Muscle of back (tissue), 11 donors: ENCODE measurements around the gene CD300LF. TPM values are rescaled to one million over a fixed set of nuclear protein-coding genes. Genes with fewer than 3 reads are reported as not detected.
A peak's percentile ranks its signal among the peaks of the same experiment; 100 is the strongest.

Experiments used
- DNase-seq, 3 donors: peaks; one replicate each; pipeline versions ENCODE4 v3.0.0 to v3.0.0-alpha.2; 2013
- polyA plus RNA-seq, 10 donors: library from polyadenylated mRNA; unstranded; fragments of 120-200 nt; gene quantifications; one replicate each; pipeline ENCODE4 v1.2.1, GENCODE V29; 2013; ENCODE audit not compliant: insufficient read length in 10 of 10

Gene CD300LF
- polyA plus RNA-seq, 10 donors = 0.16 to 0.65 (median 0.35) TPM

GRCh38 chr17:74690409-74690825 is 22.3 kb downstream of the CD300LF start:
- peak in 1 of 3 donors; percentile 43 for DNase-seq

GRCh38 chr17:74687886-74688285 is 24.8 kb downstream of the CD300LF start:
- DNase-seq = no peak

- DNase-seq = no peak
Measured at GRCh38 chr17:74686761-74687160, 26.0 kb downstream of the CD300LF start.

DNA sequence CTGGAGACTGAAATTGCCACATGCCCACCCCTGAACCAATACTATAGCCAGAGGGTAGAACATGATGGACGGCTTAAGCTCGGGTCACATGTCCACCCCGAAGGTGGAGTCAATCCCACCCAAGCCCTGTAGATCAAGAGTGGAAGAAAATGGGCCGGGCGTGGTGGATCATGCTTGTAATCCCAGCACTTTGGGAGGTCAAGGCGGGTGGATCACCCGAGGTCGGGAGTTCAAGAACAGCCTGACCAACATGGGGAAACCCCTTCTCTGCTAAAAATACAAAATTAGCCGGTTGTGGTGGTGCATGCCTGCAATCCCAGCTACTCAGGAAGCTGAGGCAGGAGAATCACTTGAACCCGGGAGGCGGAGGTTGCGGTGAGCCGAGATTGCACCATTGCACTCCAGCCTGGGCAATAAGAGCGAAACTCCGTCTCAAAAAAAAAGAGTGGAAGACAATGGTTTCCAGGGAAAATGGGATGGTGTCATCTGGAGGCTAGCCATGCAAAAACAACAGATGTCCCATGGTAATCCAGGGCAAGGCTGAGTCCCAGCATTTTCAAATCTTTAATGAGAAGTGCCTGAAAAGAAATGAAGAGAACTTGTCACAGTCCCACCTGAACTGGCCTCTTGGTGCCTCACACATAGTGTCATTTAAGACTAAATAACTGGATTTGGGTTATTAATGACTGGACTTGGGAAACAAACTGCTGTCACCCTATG is 30.1 kb downstream of the CD300LF start:
- DNase-seq = no peak

GRCh38 chr17:74682028-74682427 is 30.7 kb downstream of the CD300LF start:
- no peak for DNase-seq

DNA sequence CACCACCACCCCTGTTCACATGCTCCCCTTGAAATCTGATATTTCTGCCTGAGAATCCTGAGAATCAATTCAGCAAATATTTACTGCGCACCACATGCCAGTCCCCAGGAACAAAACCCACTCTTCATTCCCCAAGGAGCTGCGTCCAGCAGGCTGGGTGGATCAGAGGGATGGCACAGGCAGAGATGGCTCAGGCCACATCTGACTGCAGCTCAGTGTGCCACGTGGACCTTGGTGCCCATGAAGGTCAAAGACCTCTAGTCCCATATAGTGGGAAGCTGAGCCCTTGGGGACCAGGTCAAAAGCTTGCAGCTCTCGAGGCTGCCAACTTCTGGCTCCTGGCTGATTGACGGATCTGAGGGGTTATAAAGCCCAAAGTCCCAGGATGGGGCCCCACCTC is 31.8 kb downstream of the CD300LF start:
- no peak for DNase-seq

DNA sequence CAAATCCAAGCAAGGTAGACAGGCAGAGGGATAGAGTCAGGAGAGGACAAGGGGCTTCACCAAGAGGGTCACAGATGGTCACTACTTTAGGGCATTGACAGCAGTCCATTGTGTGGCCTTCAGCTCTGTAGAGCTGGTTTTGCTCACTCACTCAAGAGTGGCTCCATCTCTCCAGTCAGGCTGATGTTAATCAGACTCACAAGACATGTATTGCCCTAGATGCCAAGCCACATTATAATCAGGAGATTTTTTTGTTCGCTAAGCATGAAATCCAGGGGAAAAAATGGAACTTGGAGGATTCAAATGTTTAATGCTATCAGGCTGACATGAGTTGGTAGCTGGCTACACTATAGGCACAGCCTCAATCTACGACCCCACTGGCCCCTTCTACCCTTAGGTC is 32.5 kb downstream of the CD300LF start:
- DNase-seq = no peak

DNA sequence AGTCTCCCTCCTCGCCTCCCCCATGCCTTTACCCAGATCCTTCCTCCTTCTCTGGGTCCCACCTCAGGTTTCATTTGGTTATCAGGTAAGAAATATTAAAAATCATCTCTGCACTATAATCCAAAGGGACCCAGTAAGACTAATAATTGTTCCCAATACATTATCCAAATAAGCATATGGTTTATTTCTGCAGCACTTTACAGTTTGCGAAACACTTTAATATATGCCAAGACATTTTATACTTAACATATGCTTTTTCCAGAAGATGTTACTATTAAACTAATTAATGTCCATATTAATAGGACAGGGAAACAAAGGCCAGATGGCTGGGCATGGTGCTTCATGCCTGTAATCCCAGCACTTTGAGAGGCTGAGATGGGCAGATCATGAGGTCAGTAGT is 33.3 kb downstream of the CD300LF start:
- no peak for DNase-seq

DNA sequence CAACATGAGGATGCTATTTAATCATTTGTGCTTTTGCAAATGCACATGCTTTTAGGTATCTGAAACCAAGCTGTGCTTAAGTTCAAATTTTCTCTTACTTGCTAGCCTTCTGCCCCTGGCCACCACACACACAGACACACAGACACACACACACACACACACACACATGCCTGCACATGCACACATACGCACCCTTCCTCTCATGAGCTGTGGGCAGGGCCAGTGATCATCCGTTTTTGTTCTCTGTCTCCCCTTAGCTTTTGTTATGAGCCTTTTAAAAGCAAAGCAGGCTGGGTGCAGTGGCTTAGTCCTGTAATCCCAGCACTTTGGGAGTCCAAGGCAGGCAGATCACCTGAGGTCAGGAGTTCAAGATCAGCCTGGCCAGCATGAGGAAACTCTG is 34.2 kb downstream of the CD300LF start:
- DNase-seq = no peak

GRCh38 chr17:74677558-74678466 is 34.9 kb downstream of the CD300LF start:
- no peak for DNase-seq

DNA sequence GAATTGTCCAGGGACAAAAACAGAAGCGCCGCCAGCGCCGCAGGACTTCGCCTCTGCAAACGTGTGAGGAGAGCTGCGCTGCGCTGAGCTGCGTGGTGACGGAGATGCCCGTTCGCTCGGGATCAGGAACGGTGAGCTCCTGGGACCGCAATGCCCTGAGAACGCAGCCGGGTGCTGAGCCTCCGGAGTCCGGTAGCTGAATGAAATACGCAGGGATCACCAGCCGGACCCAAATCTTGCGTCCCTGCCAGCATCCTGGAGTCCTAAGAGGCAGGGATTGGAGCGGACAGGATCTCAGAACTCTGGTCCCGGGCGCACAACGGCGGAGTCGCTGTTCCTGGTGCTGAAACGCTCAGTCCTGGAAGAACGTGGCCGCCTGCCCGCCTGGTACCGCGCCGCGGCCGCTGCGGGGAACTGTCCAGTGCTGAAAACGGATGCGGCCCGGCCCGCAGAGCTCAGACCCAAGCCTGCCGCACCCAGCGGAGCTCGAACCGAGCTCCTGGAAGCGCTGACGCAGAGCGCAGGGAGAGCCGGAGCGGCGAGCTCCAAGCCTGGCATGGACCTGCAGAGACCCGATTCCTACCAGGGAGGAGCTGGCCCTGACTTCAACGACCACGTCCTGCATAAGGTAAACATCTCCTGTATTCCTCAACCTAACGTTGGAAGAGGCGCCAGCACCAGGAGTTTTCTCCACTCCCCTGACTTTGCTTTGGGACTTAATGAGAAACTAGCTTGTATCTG is 41.5 kb downstream of the CD300LF start:
- DNase-seq = peak; percentile 67 to 91 (median 86)

DNA sequence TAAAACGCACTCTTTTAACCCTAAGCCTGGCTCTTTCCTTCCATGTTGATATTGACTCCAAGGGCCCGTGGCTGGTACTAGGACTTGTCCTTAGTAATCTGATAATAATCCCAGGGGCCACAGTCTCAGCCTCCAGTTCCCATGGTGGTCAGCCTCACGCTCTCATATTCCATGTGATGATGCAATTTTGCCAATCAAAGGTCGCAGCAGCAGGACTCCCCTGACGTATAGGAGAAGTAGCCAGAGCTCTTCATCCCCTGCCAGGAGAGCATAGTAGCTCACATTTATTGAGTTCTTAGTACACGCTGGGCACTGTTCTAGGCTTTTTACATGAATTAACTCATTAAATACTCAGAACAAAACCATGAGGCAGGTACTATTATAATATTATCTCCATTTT is 42.4 kb downstream of the CD300LF start:
- no peak for DNase-seq

DNA sequence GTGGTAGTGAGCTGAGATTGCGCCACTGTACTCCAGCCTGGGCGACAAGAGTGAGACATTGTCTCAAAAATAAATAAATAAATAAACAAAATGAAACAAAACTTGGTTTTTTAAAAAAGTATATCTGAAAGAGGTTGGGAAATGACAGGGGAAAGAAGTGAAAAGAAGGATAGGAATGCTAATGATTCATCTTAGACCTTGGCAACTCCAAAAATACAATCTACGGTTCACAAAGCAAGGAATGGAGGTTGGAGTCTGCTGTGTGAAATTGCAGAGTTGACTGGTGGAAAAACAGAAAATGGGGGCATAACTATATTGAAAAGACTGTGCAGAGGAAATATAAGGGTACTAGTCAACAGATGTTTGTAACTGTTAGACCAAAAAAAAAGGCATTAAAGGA is 49.2 kb downstream of the CD300LF start:
- no peak for DNase-seq

- DNase-seq = no peak
Measured at GRCh38 chr17:74659889-74660288, 52.8 kb downstream of the CD300LF start.

GRCh38 chr17:74658620-74659019 is 54.1 kb downstream of the CD300LF start:
- DNase-seq = no peak

DNA sequence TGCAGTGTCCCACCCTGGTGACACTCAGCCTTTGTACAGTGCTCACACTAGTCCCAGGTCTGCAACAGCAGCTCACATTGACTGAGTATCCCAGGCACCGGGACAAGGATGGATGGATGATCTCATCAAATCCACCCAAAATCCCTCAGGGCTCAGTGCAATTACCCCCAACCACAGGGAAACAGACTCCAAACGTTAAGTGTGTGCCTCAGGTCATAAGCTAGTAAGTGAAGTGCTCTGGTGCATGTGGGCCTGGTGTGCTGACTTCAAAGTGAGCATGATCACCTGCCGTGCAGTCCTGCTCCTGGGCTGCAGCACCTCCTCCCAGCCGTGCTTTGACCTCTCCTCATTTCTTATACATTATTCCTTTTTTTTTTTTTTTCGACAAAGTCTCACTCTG is 58.0 kb downstream of the CD300LF start:
- DNase-seq = no peak

- DNase-seq = no peak
Measured at GRCh38 chr17:74652020-74652419, 60.7 kb downstream of the CD300LF start.

- DNase-seq = no peak
Measured at GRCh38 chr17:74649909-74650308, 62.8 kb downstream of the CD300LF start.

- no peak for DNase-seq
Measured at GRCh38 chr17:74647871-74648672, 64.7 kb downstream of the CD300LF start.

DNA sequence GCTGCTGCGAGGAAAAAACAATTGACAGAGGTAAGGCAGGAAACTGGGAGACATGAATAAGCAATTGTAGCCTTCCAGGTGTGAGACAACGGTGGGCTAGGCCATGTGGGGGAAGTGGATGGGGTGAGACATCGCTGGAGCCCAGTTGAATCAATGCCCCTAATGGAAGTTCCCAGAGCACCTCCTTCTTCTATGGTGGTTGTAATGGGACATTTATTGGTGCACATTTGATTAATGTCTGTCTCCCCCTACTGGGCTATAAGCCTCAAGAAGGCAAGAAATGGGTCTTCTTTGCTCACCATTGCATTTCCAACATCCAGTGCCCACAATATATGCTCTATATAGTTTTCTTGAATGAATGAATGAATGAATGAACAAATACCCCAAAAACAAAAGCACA is 66.5 kb downstream of the CD300LF start:
- DNase-seq = no peak

DNA sequence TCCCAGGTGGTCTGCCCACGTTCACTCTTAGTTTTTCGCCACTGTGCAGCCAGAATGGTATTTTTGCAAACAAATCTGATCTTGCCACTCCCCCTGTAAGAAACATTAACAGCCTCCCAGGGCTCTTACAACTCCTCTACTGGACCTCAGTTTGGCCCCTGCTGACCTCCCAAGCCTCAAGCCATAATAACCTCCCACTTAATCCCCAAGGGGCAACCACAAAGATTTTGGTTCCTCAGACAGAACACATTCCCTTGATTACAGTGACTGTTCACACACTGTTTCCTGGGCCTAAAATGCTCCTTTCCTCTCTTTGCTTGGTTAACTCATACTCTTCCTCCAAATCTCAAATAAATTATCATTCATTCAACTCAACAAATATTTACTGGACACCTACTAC is 67.7 kb downstream of the CD300LF start:
- no peak for DNase-seq

- DNase-seq = no peak
Measured at GRCh38 chr17:74644419-74644818, 68.3 kb downstream of the CD300LF start.
